ENCODE measurements around the gene SLC38A5.

The SLC38A5 gene

GRCh38 chrX:48491809-48492208 lies 21.7 kb upstream of the SLC38A5 start:
- no peak overlapping the region for H3K27ac ChIP-seq (ENCODE audit: low read depth, low read length)
- no CpG with 5 or more reads among the region's 9 CpGs for WGBS (ENCODE audit: extremely low coverage, insufficient coverage, low lambda C conversion rate)

GRCh38 chrX:48490661-48491060 lies 20.6 kb upstream of the SLC38A5 start:
- H2AK5ac ChIP-seq (ENCODE audit: low read length) = no peak overlapping the region
- H2BK15ac ChIP-seq (replicated peaks; ENCODE audit: low read depth) = no peak overlapping the region
- H3K18ac ChIP-seq (ENCODE audit: low read length) = no peak overlapping the region
- H3K79me2 ChIP-seq (ENCODE audit: control insufficient read depth, insufficient read depth, low read length) = no peaks in the 10 kb centered on the region
- no peak overlapping the region for H3K27ac ChIP-seq (ENCODE audit: low read depth, low read length)
- H3K27me3 ChIP-seq (ENCODE audit: insufficient read depth, low read length, poor library complexity) = no peaks in the 10 kb centered on the region
- no peak overlapping the region for H3K9ac ChIP-seq (ENCODE audit: low read length)
- no peak overlapping the region for H2BK5ac ChIP-seq (ENCODE audit: low read length)
- no peak overlapping the region for H3K4me3 ChIP-seq (ENCODE audit: low read length)
- no peak overlapping the region for H3K23ac ChIP-seq (ENCODE audit: low read length)
- WGBS (ENCODE audit: extremely low coverage, insufficient coverage, low lambda C conversion rate) = no CpG with 5 or more reads among the region's 8 CpGs
- H3K4ac ChIP-seq (ENCODE audit: low read depth, low read length) = no peak overlapping the region
- H4K5ac ChIP-seq (ENCODE audit: low read length) = no peak overlapping the region
- H3K4me1 ChIP-seq (ENCODE audit: control insufficient read depth, low read depth, low read length) = no peaks in the 10 kb centered on the region
- no peaks in the 10 kb centered on the region for H3K79me1 ChIP-seq (ENCODE audit: low read length)
- no peaks in the 10 kb centered on the region for H3K36me3 ChIP-seq (ENCODE audit: control insufficient read depth, insufficient read depth, low read length)
- DNase-seq = no peak
- H3K56ac ChIP-seq (ENCODE audit: low read length) = no peak overlapping the region
- no peak overlapping the region for H2BK120ac ChIP-seq (ENCODE audit: low read depth, low read length)
- no peak overlapping the region for H4K8ac ChIP-seq (ENCODE audit: low read depth, low read length)
- no peak overlapping the region for H3K4me2 ChIP-seq (ENCODE audit: low read length)

More at GRCh38 chrX:48491809-48492208, 21.7 kb upstream of the SLC38A5 start:
- Histone ChIP-seq H3K4ac (ENCODE audit: low read depth, low read length) (no peak overlapping the region), H3K4me3 (ENCODE audit: low read length) (no peak overlapping the region), H3K27me3 (ENCODE audit: insufficient read depth, low read length, poor library complexity) (no peaks in the 10 kb centered on the region), H2BK15ac (replicated peaks; ENCODE audit: low read depth) (no peak overlapping the region), H3K23ac (ENCODE audit: low read length) (no peak overlapping the region), H3K4me2 (ENCODE audit: low read length) (no peak overlapping the region), H2BK120ac (ENCODE audit: low read depth, low read length) (no peak overlapping the region), H3K56ac (ENCODE audit: low read length) (no peak overlapping the region), H3K18ac (ENCODE audit: low read length) (no peak overlapping the region), H2BK5ac (ENCODE audit: low read length) (no peak overlapping the region), H3K79me2 (ENCODE audit: control insufficient read depth, insufficient read depth, low read length) (no peaks in the 10 kb centered on the region), H3K4me1 (ENCODE audit: control insufficient read depth, low read depth, low read length) (no peaks in the 10 kb centered on the region), H3K36me3 (ENCODE audit: control insufficient read depth, insufficient read depth, low read length) (no peaks in the 10 kb centered on the region), H2AK5ac (ENCODE audit: low read length) (no peak overlapping the region), H3K79me1 (ENCODE audit: low read length) (no peaks in the 10 kb centered on the region), H4K5ac (ENCODE audit: low read length) (no peak overlapping the region), H3K9ac (ENCODE audit: low read length) (no peak overlapping the region), H4K8ac (ENCODE audit: low read depth, low read length) (no peak overlapping the region)
- DNase-seq = no peak

GRCh38 chrX:48489892-48490291 lies 19.8 kb upstream of the SLC38A5 start:
- no peaks in the 10 kb centered on the region for H3K27me3 ChIP-seq (ENCODE audit: insufficient read depth, low read length, poor library complexity)
- no peak overlapping the region for H3K4me2 ChIP-seq (ENCODE audit: low read length)
- no peak overlapping the region for H3K27ac ChIP-seq (ENCODE audit: low read depth, low read length)
- H2BK15ac ChIP-seq (replicated peaks; ENCODE audit: low read depth) = no peak overlapping the region
- H2BK120ac ChIP-seq (ENCODE audit: low read depth, low read length) = no peak overlapping the region
- no peak overlapping the region for H3K23ac ChIP-seq (ENCODE audit: low read length)
- no peak overlapping the region for H3K18ac ChIP-seq (ENCODE audit: low read length)
- H3K4me3 ChIP-seq (ENCODE audit: low read length) = no peak overlapping the region
- H2AK5ac ChIP-seq (ENCODE audit: low read length) = no peak overlapping the region
- no peak overlapping the region for H3K9ac ChIP-seq (ENCODE audit: low read length)
- H3K36me3 ChIP-seq (ENCODE audit: control insufficient read depth, insufficient read depth, low read length) = no peaks in the 10 kb centered on the region
- H3K79me2 ChIP-seq (ENCODE audit: control insufficient read depth, insufficient read depth, low read length) = no peaks in the 10 kb centered on the region
- H4K5ac ChIP-seq (ENCODE audit: low read length) = no peak overlapping the region
- WGBS (ENCODE audit: extremely low coverage, insufficient coverage, low lambda C conversion rate) = no CpG with 5 or more reads among the region's 2 CpGs
- no peak overlapping the region for H3K56ac ChIP-seq (ENCODE audit: low read length)
- no peaks in the 10 kb centered on the region for H3K4me1 ChIP-seq (ENCODE audit: control insufficient read depth, low read depth, low read length)
- no peak overlapping the region for H2BK5ac ChIP-seq (ENCODE audit: low read length)
- no peak for DNase-seq
- no peaks in the 10 kb centered on the region for H3K79me1 ChIP-seq (ENCODE audit: low read length)
- H3K4ac ChIP-seq (ENCODE audit: low read depth, low read length) = no peak overlapping the region
- no peak overlapping the region for H4K8ac ChIP-seq (ENCODE audit: low read depth, low read length)

- Histone ChIP-seq H3K27me3 (ENCODE audit: insufficient read depth, low read length, poor library complexity) (no peaks in the 10 kb centered on the region), H4K8ac (ENCODE audit: low read depth, low read length) (no peak overlapping the region), H2BK120ac (ENCODE audit: low read depth, low read length) (no peak overlapping the region), H3K18ac (ENCODE audit: low read length) (no peak overlapping the region), H3K36me3 (ENCODE audit: control insufficient read depth, insufficient read depth, low read length) (no peaks in the 10 kb centered on the region), H4K5ac (ENCODE audit: low read length) (no peak overlapping the region), H3K4ac (ENCODE audit: low read depth, low read length) (no peak overlapping the region), H3K4me1 (ENCODE audit: control insufficient read depth, low read depth, low read length) (no peaks in the 10 kb centered on the region), H2AK5ac (ENCODE audit: low read length) (no peak overlapping the region), H3K56ac (ENCODE audit: low read length) (no peak overlapping the region), H3K79me1 (ENCODE audit: low read length) (no peaks in the 10 kb centered on the region), H3K23ac (ENCODE audit: low read length) (no peak overlapping the region), H3K4me3 (ENCODE audit: low read length) (no peak overlapping the region), H2BK5ac (ENCODE audit: low read length) (no peak overlapping the region), H3K79me2 (ENCODE audit: control insufficient read depth, insufficient read depth, low read length) (no peaks in the 10 kb centered on the region), H3K27ac (ENCODE audit: low read depth, low read length) (no peak overlapping the region), H3K4me2 (ENCODE audit: low read length) (no peak overlapping the region), H3K9ac (ENCODE audit: low read length) (no peak overlapping the region), H2BK15ac (replicated peaks; ENCODE audit: low read depth) (no peak overlapping the region)
- no CpG with 5 or more reads among the region's 9 CpGs for WGBS (ENCODE audit: extremely low coverage, insufficient coverage, low lambda C conversion rate)
- DNase-seq = no peak
Observed at GRCh38 chrX:48489296-48489695, 19.2 kb upstream of the SLC38A5 start.

GRCh38 chrX:48488034-48488433 lies 18.0 kb upstream of the SLC38A5 start:
- Histone ChIP-seq H3K4ac (ENCODE audit: low read depth, low read length) (no peak overlapping the region), H3K27ac (ENCODE audit: low read depth, low read length) (no peak overlapping the region), H4K5ac (ENCODE audit: low read length) (no peak overlapping the region), H3K18ac (ENCODE audit: low read length) (no peak overlapping the region), H2BK120ac (ENCODE audit: low read depth, low read length) (no peak overlapping the region), H3K23ac (ENCODE audit: low read length) (no peak overlapping the region), H3K56ac (ENCODE audit: low read length) (no peak overlapping the region), H2BK15ac (replicated peaks; ENCODE audit: low read depth) (no peak overlapping the region), H3K9ac (ENCODE audit: low read length) (no peak overlapping the region), H3K4me3 (ENCODE audit: low read length) (no peak overlapping the region), H3K79me2 (ENCODE audit: control insufficient read depth, insufficient read depth, low read length) (no peaks in the 10 kb centered on the region), H3K4me2 (ENCODE audit: low read length) (no peak overlapping the region), H3K36me3 (ENCODE audit: control insufficient read depth, insufficient read depth, low read length) (no peaks in the 10 kb centered on the region), H2BK5ac (ENCODE audit: low read length) (no peak overlapping the region), H3K27me3 (ENCODE audit: insufficient read depth, low read length, poor library complexity) (no peaks in the 10 kb centered on the region), H2AK5ac (ENCODE audit: low read length) (no peak overlapping the region), H4K8ac (ENCODE audit: low read depth, low read length) (no peak overlapping the region), H3K79me1 (ENCODE audit: low read length) (no peaks in the 10 kb centered on the region), H3K4me1 (ENCODE audit: control insufficient read depth, low read depth, low read length) (no peaks in the 10 kb centered on the region)
- WGBS (ENCODE audit: extremely low coverage, insufficient coverage, low lambda C conversion rate) = no CpG with 5 or more reads among the region's 3 CpGs
- DNase-seq = no peak

- no peak overlapping the region for H2AK5ac ChIP-seq (ENCODE audit: low read length)
- no peaks in the 10 kb centered on the region for H3K27me3 ChIP-seq (ENCODE audit: insufficient read depth, low read length, poor library complexity)
- H2BK120ac ChIP-seq (ENCODE audit: low read depth, low read length) = no peak overlapping the region
- no peak overlapping the region for H4K5ac ChIP-seq (ENCODE audit: low read length)
- H3K56ac ChIP-seq (ENCODE audit: low read length) = no peak overlapping the region
- H3K79me1 ChIP-seq (ENCODE audit: low read length) = no peaks in the 10 kb centered on the region
- H3K27ac ChIP-seq (ENCODE audit: low read depth, low read length) = no peak overlapping the region
- no peak overlapping the region for H3K4ac ChIP-seq (ENCODE audit: low read depth, low read length)
- no peaks in the 10 kb centered on the region for H3K4me1 ChIP-seq (ENCODE audit: control insufficient read depth, low read depth, low read length)
- H3K4me2 ChIP-seq (ENCODE audit: low read length) = no peak overlapping the region
- WGBS (ENCODE audit: extremely low coverage, insufficient coverage, low lambda C conversion rate) = no CpG with 5 or more reads among the region's 10 CpGs
- no peak overlapping the region for H3K9ac ChIP-seq (ENCODE audit: low read length)
- H3K36me3 ChIP-seq (ENCODE audit: control insufficient read depth, insufficient read depth, low read length) = no peaks in the 10 kb centered on the region
- H2BK5ac ChIP-seq (ENCODE audit: low read length) = no peak overlapping the region
- H3K23ac ChIP-seq (ENCODE audit: low read length) = no peak overlapping the region
- H3K4me3 ChIP-seq (ENCODE audit: low read length) = no peak overlapping the region
- H3K18ac ChIP-seq (ENCODE audit: low read length) = no peak overlapping the region
- no peak for DNase-seq
- no peak overlapping the region for H4K8ac ChIP-seq (ENCODE audit: low read depth, low read length)
- H3K79me2 ChIP-seq (ENCODE audit: control insufficient read depth, insufficient read depth, low read length) = no peaks in the 10 kb centered on the region
- H2BK15ac ChIP-seq (replicated peaks; ENCODE audit: low read depth) = no peak overlapping the region
Observed at GRCh38 chrX:48487362-48487798, 17.3 kb upstream of the SLC38A5 start.

All from mesendoderm (in vitro differentiated cells).